ENCODE measurements around the gene DDX43. TPM values are rescaled to one million over a fixed set of nuclear protein-coding genes. Genes with fewer than 3 reads are reported as not detected.

Gene DDX43
- total RNA-seq, 1 experiment from 2014 or later, result not detected

DNA sequence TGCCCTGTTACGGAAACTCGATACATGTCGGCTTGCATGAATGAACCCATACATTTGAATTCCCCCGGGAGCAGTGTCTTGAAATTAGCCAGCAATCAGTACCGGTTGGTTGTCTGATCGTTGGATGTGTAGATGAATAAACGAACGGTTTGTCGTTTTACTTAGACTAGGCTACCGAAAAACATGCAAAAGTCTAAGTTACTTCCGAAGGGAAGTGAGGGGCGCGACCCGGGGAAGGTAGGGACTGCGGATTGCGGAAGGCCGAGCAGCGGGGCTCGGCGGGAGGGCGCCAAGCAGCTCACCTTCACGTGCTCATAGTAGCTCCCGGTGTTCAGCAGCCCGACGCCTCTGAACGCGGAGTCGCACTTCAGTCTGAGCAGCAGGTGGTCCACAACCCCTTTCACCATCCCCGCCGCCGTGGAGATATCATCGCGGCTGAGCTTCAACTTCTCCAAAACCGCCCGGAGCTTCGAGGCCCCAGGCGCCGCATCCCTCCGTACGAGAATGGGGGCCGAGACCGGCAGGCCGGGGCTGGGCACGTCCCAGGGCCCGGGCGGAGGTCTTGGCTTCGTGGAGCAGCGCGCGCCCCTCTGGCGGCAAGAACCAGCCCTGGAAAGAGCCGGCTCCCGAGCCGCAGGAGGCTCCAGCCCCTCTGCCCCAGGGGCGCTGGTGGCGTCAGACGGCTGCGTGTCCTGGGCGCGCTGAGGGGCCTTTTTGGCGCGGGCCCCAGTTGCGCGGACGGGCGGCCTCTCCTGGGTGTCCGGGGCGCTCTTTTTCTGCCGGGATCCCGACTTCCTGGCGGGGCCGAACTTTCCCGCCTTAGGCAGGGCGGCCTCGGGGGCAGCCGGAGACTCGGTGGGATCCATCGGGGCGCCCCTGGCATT, 56.8 kb downstream of the DDX43 start:
- no peaks in the 10 kb centered on the region for H3K79me2 ChIP-seq (ENCODE audit: insufficient read depth, low read length)
- H3K36me3 ChIP-seq (ENCODE audit: control insufficient read depth in 1 of 2, insufficient read depth in 2 of 2, low read length in 2 of 2), result no peaks in the 10 kb centered on the region
- intact Hi-C loops (cut with micrococcal nuclease), result no loop called here
- ChIA-PET RAD21 (ENCODE audit: low non-redundant PET in 1 of 2, low total read pairs in 2 of 2, uncharacterized antibody in 2 of 2, unreplicated experiment in 2 of 2) (no interaction called here), CTCF (no interaction called here), POLR2A (interaction anchor here (0.6 to 1.1 kb wide), 2 partner anchors 10 to 41 kb away, joined by 3 to 5 read pairs; partner anchors contain the start of gene MTO1)
- BruUV-seq (replicated peaks), result no TSS peak
- no peaks in the 10 kb centered on the region for H4K20me1 ChIP-seq (ENCODE audit: insufficient read depth)
- no peak overlapping the region for H3K9ac ChIP-seq (ENCODE audit: low read length)
- TF ChIP-seq ZNF274 (IDR thresholded peaks at IDR 0.05; ENCODE audit: low read depth, low read length), result no peak
- no peak for TF ChIP-seq EZH2 (IDR thresholded peaks at IDR 0.05)
- no peak for TF ChIP-seq CEBPB (IDR thresholded peaks at IDR 0.05; ENCODE audit: low read depth)
- TF ChIP-seq, protein P1, sequence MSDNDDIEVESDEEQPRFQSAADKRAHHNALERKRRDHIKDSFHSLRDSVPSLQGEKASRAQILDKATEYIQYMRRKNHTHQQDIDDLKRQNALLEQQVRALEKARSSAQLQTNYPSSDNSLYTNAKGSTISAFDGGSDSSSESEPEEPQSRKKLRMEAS (IDR thresholded peaks at IDR 0.05), result no peak
- no peak for TF ChIP-seq SIN3A (IDR thresholded peaks at IDR 0.05; ENCODE audit: low read depth)
- TF ChIP-seq, protein P2, sequence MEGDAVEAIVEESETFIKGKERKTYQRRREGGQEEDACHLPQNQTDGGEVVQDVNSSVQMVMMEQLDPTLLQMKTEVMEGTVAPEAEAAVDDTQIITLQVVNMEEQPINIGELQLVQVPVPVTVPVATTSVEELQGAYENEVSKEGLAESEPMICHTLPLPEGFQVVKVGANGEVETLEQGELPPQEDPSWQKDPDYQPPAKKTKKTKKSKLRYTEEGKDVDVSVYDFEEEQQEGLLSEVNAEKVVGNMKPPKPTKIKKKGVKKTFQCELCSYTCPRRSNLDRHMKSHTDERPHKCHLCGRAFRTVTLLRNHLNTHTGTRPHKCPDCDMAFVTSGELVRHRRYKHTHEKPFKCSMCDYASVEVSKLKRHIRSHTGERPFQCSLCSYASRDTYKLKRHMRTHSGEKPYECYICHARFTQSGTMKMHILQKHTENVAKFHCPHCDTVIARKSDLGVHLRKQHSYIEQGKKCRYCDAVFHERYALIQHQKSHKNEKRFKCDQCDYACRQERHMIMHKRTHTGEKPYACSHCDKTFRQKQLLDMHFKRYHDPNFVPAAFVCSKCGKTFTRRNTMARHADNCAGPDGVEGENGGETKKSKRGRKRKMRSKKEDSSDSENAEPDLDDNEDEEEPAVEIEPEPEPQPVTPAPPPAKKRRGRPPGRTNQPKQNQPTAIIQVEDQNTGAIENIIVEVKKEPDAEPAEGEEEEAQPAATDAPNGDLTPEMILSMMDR (IDR thresholded peaks at IDR 0.05 in 2 of 3, conservative IDR thresholded peaks at IDR 0.05 in 1 of 3; ENCODE audit: borderline replicate concordance in 1 of 3, insufficient read depth in 1 of 3, low read depth in 2 of 3, low read length in 2 of 3), result no peak
- no peak for TF ChIP-seq EGR1 (IDR thresholded peaks at IDR 0.05; ENCODE audit: low read depth)
- TF ChIP-seq, protein P3, sequence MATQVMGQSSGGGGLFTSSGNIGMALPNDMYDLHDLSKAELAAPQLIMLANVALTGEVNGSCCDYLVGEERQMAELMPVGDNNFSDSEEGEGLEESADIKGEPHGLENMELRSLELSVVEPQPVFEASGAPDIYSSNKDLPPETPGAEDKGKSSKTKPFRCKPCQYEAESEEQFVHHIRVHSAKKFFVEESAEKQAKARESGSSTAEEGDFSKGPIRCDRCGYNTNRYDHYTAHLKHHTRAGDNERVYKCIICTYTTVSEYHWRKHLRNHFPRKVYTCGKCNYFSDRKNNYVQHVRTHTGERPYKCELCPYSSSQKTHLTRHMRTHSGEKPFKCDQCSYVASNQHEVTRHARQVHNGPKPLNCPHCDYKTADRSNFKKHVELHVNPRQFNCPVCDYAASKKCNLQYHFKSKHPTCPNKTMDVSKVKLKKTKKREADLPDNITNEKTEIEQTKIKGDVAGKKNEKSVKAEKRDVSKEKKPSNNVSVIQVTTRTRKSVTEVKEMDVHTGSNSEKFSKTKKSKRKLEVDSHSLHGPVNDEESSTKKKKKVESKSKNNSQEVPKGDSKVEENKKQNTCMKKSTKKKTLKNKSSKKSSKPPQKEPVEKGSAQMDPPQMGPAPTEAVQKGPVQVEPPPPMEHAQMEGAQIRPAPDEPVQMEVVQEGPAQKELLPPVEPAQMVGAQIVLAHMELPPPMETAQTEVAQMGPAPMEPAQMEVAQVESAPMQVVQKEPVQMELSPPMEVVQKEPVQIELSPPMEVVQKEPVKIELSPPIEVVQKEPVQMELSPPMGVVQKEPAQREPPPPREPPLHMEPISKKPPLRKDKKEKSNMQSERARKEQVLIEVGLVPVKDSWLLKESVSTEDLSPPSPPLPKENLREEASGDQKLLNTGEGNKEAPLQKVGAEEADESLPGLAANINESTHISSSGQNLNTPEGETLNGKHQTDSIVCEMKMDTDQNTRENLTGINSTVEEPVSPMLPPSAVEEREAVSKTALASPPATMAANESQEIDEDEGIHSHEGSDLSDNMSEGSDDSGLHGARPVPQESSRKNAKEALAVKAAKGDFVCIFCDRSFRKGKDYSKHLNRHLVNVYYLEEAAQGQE (IDR thresholded peaks at IDR 0.05; ENCODE audit: low read depth), result no peak
- no peak for TF ChIP-seq JUND (IDR thresholded peaks at IDR 0.05)
- no peak for TF ChIP-seq SRF (IDR thresholded peaks at IDR 0.05; ENCODE audit: low read depth)
- TF ChIP-seq POLR2AphosphoS5 (IDR thresholded peaks at IDR 0.05; ENCODE audit: low read depth, low read length), result no peak
- no peak for TF ChIP-seq ZFX (IDR thresholded peaks at IDR 0.05)
- TF ChIP-seq, protein P4, sequence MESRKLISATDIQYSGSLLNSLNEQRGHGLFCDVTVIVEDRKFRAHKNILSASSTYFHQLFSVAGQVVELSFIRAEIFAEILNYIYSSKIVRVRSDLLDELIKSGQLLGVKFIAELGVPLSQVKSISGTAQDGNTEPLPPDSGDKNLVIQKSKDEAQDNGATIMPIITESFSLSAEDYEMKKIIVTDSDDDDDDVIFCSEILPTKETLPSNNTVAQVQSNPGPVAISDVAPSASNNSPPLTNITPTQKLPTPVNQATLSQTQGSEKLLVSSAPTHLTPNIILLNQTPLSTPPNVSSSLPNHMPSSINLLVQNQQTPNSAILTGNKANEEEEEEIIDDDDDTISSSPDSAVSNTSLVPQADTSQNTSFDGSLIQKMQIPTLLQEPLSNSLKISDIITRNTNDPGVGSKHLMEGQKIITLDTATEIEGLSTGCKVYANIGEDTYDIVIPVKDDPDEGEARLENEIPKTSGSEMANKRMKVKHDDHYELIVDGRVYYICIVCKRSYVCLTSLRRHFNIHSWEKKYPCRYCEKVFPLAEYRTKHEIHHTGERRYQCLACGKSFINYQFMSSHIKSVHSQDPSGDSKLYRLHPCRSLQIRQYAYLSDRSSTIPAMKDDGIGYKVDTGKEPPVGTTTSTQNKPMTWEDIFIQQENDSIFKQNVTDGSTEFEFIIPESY (IDR thresholded peaks at IDR 0.05; ENCODE audit: extremely low read depth, insufficient replicate concordance, low read length), result no peak
- no peak for TF ChIP-seq EZH2phosphoT487 (IDR thresholded peaks at IDR 0.05; ENCODE audit: borderline replicate concordance)
- TF ChIP-seq FOSL1 (IDR thresholded peaks at IDR 0.05; ENCODE audit: low read depth), result no peak
- TF ChIP-seq CBX3 (IDR thresholded peaks at IDR 0.05; ENCODE audit: low read depth), result no peak
- no peak for TF ChIP-seq YY1 (IDR thresholded peaks at IDR 0.05; ENCODE audit: extremely low read depth, insufficient replicate concordance, low read depth, low read length)
- TF ChIP-seq, protein P5, sequence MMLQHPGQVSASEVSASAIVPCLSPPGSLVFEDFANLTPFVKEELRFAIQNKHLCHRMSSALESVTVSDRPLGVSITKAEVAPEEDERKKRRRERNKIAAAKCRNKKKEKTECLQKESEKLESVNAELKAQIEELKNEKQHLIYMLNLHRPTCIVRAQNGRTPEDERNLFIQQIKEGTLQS (IDR thresholded peaks at IDR 0.05), result no peak
- TF ChIP-seq SP1 (IDR thresholded peaks at IDR 0.05; ENCODE audit: low read depth), result no peak
- H3K4me2 ChIP-seq (ENCODE audit: low read length), result no peak overlapping the region
- no peaks in the 10 kb centered on the region for H3K27me3 ChIP-seq (ENCODE audit: insufficient read depth, low read length)
- H3K9me3 ChIP-seq (ENCODE audit: control insufficient read depth in 1 of 2, insufficient read depth in 1 of 2, low read depth in 1 of 2, low read length in 2 of 2), result no peaks in the 10 kb centered on the region
- no peak overlapping the region for H2AFZ ChIP-seq (ENCODE audit: low read depth, low read length, poor library complexity, severe bottlenecking)
- peaks cover 4% of the 10 kb centered on the region in 2 experiments; a peak in 1 of 4 replicates for H3K4me1 ChIP-seq (ENCODE audit: control insufficient read depth in 1 of 2, insufficient read depth in 2 of 2, low read length in 2 of 2)
- no peak overlapping the region for H3K27ac ChIP-seq (ENCODE audit: low read depth, low read length)
- DNase-seq (ENCODE audit: low read depth, low spot score) (no peak), ATAC-seq (no peak)
- no peak overlapping the region for H3K4me3 ChIP-seq (replicated peaks in 1 of 2; ENCODE audit: low read depth in 1 of 2, low read length in 2 of 2)
- no peaks in the 10 kb centered on the region for H3K9me2 ChIP-seq (ENCODE audit: insufficient read depth)
